ENCODE results near the gene HIVEP3.

The HIVEP3 gene

GRCh38 chr1:41586230-41586629 is 332.5 kb downstream of the HIVEP3 start:
- no peak overlapping the region for H3K4me3 ChIP-seq (ENCODE audit: low read length)
- DNase-seq (ENCODE audit: low read depth) = no peak
- no peak for TF ChIP-seq CTCF (IDR thresholded peaks at IDR 0.05; ENCODE audit: insufficient read depth, low read depth, low read length, missing control alignments)

- no peak for TF ChIP-seq CTCF (IDR thresholded peaks at IDR 0.05; ENCODE audit: insufficient read depth, low read depth, low read length, missing control alignments)
- no peak for DNase-seq (ENCODE audit: low read depth)
- no peak overlapping the region for H3K4me3 ChIP-seq (ENCODE audit: low read length)
Measured at GRCh38 chr1:41583658-41584547, 334.8 kb downstream of the HIVEP3 start.

DNA sequence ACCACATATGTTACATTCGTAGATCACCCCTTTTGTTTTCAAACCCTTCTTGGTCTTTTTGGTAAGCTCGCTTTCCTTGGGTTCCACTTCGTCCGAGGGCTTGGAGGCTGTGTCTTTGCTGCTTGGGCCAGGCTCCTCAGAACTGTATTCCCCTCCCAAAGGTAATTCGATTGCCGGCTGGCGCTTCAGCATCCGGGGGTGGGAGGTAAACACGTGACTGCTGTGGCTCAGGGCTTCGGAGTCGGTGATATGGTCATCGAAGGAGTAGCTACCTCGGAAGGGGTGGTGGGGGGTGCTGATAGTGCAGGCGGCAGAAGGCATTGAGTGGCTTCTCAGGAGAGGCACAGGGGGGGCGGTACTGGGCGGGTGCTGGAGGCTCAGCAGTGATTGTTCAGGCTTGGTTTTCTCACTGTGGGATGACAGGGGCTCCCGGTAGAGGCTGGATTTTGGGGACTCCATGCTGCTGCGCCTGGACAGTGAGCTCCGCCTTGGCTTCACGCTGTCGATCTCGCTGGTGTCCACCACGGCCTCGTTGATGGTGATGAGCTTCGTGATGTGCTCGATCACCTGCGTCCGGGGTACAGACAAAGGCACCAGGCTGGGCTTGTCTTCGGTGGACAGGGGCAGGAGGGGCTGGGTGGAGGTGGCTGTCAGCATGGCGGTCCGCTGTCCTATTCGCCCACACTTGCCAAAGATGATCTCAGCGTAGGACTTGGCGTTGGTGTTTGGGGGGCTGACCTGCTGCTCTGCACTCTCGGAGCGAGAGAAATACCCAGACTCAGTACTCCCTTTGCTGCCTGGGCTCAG is 335.7 kb downstream of the HIVEP3 start:
- H3K4me3 ChIP-seq (ENCODE audit: low read length) = no peak overlapping the region
- TF ChIP-seq CTCF (IDR thresholded peaks at IDR 0.05; ENCODE audit: insufficient read depth, low read depth, low read length, missing control alignments) = no peak
- no peak for DNase-seq (ENCODE audit: low read depth)

DNA sequence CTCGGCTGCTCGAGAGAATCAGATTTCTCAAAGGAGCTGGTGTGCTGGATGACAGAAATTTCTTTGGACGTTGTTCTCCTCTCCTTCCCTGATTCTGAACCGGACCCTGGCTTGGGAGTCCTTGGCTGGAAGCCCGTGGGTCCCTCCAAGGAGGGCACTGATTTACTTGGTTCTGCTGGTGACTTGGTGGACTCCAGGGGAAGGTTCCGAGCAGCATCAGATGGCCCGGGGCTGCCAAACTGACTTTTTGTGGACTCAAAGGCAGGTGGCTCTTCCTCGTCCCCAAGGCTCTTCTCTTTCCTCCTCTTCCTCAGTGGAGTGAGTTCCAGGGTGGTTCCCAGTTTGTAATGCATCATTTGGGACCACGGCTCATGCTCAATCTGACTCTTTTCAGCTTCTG is 336.4 kb downstream of the HIVEP3 start:
- no peak for DNase-seq (ENCODE audit: low read depth)
- no peak overlapping the region for H3K4me3 ChIP-seq (ENCODE audit: low read length)
- no peak for TF ChIP-seq CTCF (IDR thresholded peaks at IDR 0.05; ENCODE audit: insufficient read depth, low read depth, low read length, missing control alignments)

- no peak for DNase-seq (ENCODE audit: low read depth)
- TF ChIP-seq CTCF (IDR thresholded peaks at IDR 0.05; ENCODE audit: insufficient read depth, low read depth, low read length, missing control alignments) = no peak
- H3K4me3 ChIP-seq (ENCODE audit: low read length) = no peak overlapping the region
Measured at GRCh38 chr1:41582004-41582325, 336.8 kb downstream of the HIVEP3 start.

- TF ChIP-seq CTCF (IDR thresholded peaks at IDR 0.05; ENCODE audit: insufficient read depth, low read depth, low read length, missing control alignments) = no peak
- H3K4me3 ChIP-seq (ENCODE audit: low read length) = no peak overlapping the region
- DNase-seq (ENCODE audit: low read depth) = no peak
Measured at GRCh38 chr1:41581216-41582003, 337.3 kb downstream of the HIVEP3 start.

Measured in epithelial cell of esophagus (primary cell).